Kasumi-1 (cell line): ENCODE data around the gene GBGT1.
"Not testable (repeated sequence)": the region's sequence is repeated elsewhere in the genome, so short reads cannot be mapped to it uniquely, and the experiment has no call there.

Source experiments
- DNase-seq, 2 experiments: peaks; one replicate each; lab custom pipeline; 2025; lab: John Stamatoyannopoulos, UW

The GBGT1 gene

GRCh38 chr9:133163504-133164172, at the start of gene GBGT1:
TSS of gene GBGT1 (minus strand) at chr9:133163914. CDS start at chr9:133162412, 1,502 bp downstream.
- DNase-seq: peak; percentile 84 to 86

- no peak for DNase-seq
Measured at GRCh38 chr9:133210609-133211008, 46.9 kb upstream of the GBGT1 start.

DNA sequence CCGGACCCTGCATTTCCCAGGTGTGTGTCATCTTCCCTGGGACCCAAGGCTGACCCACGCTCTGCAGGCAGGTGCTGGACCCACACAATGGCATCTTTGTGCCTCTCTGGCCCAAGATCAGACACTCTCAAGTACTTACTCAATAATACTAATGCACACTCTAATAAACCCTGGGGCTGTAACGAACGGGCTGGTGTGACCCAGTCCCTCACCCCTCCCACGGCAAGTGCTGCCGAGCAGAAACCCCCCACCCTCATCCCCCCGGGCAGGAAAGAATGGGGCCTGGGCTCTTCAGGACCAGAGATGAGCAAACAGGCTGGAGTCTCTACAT, 46.5 kb upstream of the GBGT1 start:
- no peak for DNase-seq

DNA sequence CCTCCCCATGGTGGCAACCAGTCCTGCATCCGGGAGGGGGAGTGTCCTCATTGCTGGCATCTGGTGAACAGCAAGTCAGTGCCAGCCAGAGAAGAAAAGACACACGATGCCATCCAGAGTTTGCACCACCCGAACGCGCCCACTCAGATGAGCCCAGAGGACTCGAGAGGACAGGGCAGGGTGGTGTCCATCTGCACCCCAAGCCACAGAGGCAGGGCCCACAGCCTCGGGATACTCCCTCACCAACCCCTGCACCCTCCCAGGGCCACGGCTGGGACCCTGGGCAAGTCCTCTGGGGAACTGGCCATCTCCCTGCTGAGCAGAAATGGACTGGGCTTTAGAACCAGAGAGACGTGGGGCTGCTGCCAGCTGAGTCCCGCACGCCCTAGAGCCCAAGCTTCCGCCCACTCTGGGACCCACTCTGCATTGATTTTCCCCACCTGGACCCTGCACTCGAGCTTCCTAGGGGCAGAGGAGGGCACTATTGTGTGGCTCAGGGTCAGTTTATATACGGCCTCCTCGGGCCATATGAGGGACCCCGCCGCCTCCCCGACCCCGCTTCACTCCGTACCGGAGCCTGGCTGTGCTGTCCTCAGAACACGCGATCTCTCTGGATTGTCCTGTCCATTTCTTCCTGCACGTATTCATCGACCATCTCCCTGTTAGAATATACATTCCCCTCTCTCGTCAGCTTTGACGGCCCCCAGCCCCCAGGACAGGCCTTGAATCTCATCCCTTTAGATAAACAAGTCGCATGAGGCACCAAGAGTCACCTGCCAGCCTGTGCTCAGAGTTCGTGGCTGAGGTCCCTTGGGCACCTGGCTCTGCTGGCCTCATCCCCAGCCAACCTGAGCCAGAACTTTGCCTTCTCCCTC, 45.9 kb upstream of the GBGT1 start:
- not testable (repeated sequence) for DNase-seq

DNA sequence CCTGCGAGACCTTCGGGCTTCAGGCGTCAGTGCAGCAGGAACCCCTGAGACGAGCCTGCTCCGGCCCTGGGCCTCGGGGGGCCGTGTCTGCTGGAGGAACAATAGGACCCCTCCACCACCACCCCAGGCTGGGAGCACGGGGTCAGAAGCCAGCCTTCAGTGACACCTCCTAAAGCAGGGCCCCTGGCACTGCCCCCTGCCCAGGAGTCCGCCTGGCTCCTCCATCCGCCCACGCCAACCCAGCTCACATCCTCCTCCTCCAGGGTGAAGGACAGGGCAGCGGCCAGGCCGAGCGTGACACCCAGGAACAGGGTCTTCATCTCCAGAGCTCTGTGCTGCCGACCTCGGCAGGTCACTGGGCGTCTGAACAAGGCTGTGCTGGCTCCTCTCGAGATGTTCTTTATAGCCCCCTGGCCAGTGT, 45.2 kb upstream of the GBGT1 start, which contains the start of gene OBP2B:
TSS of gene OBP2B (minus strand) at position 371 of the 421 bp plus-strand sequence. CDS start at position 320, 51 bp downstream.
- not testable (repeated sequence) for DNase-seq

GRCh38 chr9:133208171-133208879, 44.6 kb upstream of the GBGT1 start:
- not testable (repeated sequence) for DNase-seq

GRCh38 chr9:133207540-133208170, 43.9 kb upstream of the GBGT1 start:
- no peak for DNase-seq

- no peak for DNase-seq
Measured at GRCh38 chr9:133207021-133207531, 43.4 kb upstream of the GBGT1 start.

DNA sequence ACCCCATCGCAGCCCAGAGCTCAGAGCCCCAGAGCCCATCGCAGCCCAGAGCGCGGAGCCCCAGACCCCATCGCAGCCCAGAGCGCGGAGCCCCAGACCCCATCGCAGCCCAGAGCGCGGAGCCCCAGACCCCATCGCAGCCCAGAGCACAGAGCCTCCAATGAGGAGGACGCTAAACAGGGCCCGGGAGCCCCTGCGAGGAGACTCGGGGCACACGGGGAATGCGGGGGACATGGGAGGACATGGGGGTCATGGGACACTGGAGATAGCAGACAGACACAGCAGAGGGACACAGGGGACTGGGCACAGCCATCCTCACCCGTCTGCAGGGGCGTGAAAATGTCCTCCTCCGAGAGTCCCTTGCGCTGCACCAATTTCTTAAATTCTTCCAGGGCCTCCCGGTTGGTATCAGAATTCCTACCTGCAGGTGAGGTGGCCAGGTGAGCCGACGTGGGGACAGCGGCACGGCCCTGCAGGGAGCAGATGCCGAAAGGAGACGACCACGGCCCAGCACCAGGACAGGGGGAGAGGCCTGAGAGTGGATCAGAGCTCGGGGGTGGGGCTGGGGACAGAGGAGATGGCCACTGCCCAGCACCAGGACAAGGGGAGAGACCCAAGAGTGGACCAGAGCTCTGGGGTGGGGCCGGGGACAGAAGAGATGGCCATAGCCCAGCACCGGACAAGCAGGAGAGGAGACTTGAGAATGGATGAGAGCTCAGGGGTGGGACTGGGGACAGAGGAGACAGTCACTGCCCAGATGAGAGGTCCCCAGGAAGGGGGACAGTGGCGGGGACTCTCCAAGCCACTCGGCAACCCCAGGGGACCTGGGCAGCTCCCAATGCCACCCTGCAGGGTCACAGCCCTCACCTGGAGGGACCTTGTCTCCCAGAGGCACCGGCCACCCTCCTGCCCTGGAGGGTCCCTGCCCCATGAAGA, 42.5 kb upstream of the GBGT1 start:
- no peak for DNase-seq

GRCh38 chr9:133205481-133205887, 41.8 kb upstream of the GBGT1 start:
- not testable (repeated sequence) for DNase-seq

GRCh38 chr9:133204993-133205336, 41.3 kb upstream of the GBGT1 start:
- DNase-seq: no peak

- no peak for DNase-seq
Measured at GRCh38 chr9:133204335-133204992, 40.8 kb upstream of the GBGT1 start.

- no peak for DNase-seq
Measured at GRCh38 chr9:133203506-133204075, 39.9 kb upstream of the GBGT1 start.

DNA sequence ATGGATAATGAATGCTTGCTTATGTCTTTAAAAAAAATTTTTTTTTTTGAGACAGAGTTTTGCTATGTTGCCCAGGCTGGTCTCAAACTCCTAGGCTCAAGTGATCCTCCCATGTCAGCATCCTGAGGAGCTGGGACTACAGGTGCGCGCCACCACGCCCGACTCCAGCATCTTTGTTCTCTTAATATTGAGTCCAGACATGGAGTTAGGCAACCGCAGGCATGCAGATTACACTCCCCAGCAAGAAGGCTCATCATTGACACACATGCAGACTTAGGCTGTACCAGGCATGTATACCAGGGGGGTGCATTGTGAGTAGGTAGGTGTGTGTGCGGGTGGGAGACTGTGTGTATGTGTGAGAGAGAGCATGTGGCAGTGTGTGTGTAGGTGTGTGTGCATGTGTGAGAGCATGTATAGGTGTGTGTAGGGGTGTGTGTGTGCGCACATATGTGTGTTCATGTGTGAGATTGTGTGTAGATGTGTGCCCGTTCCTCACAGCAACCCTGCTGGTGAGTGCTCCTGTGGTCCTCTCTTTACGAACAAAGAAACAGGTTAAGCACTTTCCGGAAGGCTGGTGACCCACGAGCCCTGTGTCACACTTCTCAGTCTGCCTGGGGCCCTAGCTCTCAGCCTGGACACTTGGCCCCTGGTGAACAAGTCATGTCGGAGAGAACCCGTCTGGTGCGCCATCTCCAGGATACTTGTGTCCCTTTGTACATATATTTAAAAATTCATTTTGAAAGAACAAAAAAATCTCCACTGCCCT, 39.2 kb upstream of the GBGT1 start:
- DNase-seq: no peak

DNA sequence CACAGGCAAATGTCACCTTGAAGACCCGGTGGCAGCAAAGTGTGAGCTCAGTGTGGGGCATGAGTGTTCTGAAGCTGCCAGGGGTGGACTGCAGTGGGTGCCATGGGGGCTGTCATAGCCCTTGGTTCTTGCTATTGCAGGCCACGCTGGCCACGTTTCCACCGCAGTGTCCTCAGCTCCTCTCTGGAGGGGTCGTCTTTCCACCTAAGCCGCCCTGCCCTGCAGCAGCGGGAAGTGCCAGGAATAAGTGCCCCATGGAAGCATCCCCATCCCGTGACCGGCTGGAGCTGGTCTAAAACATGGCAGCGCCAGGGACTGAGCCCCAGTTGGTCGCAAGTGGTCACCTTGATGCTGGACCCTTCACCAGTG, 38.4 kb upstream of the GBGT1 start:
- DNase-seq: no peak

DNA sequence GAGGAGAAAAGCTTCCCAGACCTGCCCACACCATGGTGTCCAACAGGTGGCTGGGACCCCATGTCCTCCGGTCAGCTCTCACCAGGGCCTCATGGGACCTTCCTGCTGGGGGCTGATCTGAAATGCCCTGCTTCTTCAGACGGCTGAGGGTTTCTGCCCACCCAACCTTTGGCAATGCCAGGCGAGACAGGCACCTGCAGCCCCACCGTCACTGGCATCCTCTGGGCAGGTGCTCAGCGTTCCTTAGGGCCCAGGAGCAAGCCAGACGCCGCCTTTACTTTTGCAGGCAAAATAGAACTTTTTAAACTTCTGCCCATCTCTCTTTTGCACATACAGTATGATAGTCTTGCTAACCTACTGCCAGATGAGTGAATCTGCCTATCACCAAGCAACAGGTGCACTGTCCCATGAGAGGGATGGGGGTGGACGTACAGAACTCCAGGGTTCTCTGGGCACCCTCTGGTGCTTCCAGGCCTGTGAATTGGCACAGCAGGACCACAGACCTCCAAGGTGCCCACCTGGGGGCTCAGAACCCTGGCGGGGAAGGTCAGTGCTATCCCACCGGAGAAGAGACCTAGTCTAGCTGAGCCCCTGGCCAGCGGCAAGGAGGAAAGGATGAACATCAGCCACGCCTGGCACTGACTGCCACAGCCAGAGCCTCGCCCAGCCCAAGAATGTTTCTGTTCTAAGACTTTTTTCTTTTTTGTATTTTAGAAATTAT, 37.9 kb upstream of the GBGT1 start:
- DNase-seq: no peak

DNA sequence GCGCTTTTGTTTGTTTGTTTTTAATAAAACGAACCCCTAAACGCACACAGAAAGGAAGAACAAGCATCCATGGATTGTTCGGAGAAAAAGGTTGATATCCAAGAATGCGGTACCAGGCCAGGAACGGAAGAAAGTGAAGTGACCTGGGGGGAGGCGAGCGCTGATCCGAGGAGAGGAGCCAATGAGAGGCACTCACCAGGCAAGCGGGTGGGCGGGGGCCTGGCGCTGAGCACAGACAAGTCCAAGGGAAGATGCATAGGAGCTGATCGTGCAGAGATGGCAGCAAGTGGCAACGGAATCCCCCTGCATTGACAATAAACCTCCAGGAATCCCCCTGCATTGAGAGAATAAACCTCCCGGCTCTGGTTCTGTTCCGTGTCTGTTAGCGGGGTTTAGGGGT, 36.9 kb upstream of the GBGT1 start:
- DNase-seq: no peak

GRCh38 chr9:133199648-133200321, 36.1 kb upstream of the GBGT1 start:
- no peak for DNase-seq
